GM12801 (cell line): ENCODE measurements around the gene ARFIP1.

Source experiments
- TF ChIP-seq, protein P1 (sequence below): IDR thresholded peaks from one replicate; pipeline ENCODE4 v1.5.1; 2011; ENCODE audit warnings: control low read depth; ENCODE audit not compliant: insufficient read length; ENCODE audit errors: extremely low read depth

The ARFIP1 gene

DNA sequence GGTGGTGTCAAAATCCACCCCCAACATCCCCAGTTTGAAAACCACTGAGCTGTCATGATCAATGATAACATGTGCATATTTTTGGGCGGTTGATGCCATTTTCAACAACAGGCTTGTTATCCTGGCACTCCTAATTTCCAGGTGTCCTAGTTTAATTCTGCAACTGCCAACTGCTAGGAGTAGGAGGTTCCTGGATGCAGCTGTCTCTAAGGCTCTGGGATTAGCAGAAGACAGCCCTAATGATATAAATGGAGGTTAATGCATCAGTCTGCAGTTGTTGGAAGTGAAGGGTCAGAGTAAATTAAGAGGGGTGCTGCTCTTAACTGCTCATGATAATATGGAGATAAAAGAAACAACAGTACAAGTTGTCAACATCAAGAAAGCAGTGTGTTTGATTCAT is 23.8 kb downstream of the ARFIP1 start:
- TF ChIP-seq, protein P1, sequence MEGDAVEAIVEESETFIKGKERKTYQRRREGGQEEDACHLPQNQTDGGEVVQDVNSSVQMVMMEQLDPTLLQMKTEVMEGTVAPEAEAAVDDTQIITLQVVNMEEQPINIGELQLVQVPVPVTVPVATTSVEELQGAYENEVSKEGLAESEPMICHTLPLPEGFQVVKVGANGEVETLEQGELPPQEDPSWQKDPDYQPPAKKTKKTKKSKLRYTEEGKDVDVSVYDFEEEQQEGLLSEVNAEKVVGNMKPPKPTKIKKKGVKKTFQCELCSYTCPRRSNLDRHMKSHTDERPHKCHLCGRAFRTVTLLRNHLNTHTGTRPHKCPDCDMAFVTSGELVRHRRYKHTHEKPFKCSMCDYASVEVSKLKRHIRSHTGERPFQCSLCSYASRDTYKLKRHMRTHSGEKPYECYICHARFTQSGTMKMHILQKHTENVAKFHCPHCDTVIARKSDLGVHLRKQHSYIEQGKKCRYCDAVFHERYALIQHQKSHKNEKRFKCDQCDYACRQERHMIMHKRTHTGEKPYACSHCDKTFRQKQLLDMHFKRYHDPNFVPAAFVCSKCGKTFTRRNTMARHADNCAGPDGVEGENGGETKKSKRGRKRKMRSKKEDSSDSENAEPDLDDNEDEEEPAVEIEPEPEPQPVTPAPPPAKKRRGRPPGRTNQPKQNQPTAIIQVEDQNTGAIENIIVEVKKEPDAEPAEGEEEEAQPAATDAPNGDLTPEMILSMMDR = no peak

DNA sequence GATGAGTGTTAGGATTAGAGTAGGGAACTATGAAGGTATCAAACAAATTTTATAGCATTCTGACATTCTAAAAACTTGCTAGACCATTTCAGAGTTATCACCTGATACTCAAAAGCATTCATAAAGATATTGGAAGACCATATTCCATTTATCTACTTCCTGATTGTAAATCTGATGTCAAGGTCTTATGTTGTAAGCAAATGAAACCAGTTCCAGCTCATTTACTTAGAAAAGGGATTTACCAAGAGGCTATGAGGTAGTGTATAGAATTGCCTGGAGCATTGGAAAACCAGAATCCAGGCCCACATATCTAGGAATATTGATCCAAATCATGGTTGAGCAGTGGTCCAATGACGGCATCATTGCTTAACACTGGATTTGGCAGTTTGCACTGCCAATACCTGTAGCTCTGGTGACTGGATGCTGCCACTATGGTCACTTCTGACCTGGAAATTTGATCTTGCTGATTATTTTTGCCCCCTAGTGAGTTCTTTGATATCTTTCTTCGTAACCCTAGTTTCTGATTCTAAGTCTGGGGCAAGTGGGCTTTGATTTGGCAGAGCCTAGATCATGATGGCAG is 25.4 kb downstream of the ARFIP1 start:
- TF ChIP-seq, protein P1 = no peak

DNA sequence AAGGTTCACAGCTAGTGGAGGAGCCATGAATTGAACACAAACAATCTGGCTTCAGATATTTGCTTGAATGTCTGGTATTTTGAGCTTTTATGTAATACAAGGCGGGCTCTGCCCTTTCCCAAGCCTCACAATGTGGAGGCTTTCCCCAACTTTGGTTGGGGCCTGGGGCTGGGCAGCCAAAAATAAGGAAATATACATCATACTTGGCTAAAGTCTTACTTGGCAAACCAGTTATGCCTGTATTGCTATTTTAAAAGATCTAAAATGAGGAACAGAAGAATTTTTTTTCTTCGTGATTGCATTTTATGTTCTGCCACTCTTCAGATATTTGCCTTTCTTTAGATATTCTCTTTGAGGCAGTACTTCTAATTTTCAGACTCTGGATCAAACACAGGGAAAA is 26.1 kb downstream of the ARFIP1 start:
- TF ChIP-seq, protein P1 = no peak

DNA sequence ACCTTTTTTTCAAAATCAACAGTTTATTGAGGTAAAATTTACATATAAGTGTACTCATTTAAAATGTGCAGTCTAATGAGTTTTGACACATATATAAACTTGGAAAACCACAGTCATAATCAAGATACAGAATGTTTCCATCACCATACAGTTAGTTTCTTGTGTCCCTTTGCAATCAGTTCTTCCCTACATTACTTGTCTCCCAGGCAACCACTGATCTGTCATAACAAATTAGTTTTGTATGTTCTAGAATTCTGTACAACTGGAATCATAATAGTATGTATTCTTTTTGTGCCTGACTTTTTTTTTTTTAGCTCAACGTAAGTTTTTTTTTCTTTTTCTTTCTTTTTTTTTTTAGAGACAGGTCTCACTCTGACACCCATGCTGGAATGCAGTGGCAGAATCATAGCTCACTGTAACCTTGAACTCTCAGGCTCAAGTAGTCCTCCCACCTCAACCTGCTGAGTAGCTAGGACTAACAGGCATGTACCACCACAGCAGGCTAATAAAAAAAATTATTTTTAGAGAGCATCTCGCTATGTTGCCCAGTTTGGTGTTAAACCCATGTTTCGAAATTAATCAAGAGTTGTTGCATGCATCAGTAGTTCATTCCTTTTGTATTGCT is 26.9 kb downstream of the ARFIP1 start:
- TF ChIP-seq, protein P1 = no peak

DNA sequence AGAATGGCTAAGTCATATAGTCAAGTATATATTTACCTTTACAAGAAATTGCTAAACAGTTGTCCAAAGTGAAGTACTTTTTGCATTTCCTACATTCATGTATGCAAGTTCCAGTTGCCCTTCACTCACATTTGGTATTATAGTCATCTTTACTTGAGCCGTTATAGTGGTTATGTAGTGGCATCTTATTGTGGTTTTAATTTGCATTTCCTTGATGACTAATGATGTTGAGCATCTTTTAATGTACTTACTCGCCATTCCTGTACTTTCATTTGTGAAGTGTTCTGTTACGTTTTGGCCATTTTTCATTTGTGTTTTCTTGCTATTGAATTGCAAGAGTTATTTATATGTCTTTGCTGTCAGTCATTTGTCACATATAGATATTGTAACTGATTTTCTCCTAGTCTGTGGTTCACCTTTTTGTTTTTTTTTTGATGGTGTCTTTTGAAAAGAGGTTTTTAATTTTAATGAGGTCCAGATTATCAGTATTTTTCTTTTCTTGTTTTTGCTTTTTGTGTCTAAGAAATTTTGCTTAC is 27.6 kb downstream of the ARFIP1 start:
- TF ChIP-seq, protein P1 = no peak

DNA sequence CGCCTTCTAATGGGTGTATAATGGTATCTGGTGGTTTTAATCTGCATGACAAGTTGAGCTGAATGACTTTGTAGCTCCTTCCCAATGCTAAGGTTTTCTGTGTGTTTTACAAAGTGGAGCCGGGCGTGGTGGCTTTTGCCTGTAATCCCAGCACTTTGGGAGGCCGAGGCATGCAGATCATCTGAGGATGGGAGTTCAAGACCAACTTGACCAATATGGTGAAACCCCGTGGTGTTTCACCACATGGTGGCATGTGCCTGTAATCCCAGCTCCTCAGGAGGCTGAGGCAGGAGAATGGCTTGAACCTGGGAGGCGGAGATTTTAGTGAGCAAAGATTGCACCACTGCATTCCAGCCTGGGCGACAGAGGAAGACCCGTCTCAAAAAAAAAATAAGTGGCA is 28.9 kb downstream of the ARFIP1 start:
- TF ChIP-seq, protein P1 = no peak

DNA sequence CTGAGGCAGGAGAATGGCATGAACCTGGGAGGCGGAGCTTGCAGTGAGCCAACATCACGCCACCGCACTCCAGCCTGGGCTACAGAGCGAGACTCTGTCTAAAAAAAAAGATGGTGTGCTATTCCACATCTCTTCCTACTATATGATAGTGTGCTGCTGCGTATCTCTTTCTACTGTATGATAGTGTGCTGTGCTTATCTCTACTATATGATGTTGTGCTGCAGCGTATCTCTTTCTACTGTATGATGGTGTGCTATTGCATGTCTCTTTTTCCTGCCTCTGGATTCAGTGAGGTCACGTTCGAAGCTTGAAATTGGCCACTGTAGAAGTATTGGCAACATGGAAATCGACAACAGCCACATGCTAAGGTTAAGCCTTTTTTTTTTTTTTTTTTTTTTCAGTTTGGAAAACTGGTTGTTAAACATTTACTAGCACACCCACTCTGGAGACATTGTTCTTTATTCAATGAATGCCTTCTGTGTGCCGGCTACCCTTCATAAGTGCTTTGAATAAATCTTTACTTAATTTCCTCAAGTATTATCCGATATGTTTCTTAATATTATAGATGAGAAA is 31.0 kb downstream of the ARFIP1 start:
- TF ChIP-seq, protein P1 = no peak
